DMS53 treated with DMSO at 0.1 percent for 48 hours (cell line): ENCODE results near the gene CTNNA1.
A peak's percentile ranks its signal among the peaks of the same experiment; 100 is the strongest.
"Not testable (repeated sequence)": the region's sequence is repeated elsewhere in the genome, so short reads cannot be mapped to it uniquely, and the experiment has no call there.

ENCODE experiments used
- DNase-seq: peaks from one replicate; lab custom pipeline; 2025; ENCODE audit not compliant: unreplicated experiment; lab: John Stamatoyannopoulos, UW

Gene CTNNA1

GRCh38 chr5:138752951-138753793 is at the start of gene CTNNA1:
CTNNA1 (plus strand) TSS chr5:138753425; CDS start chr5:138781925, 28,500 bp downstream.
- DNase-seq, result peak; percentile 86

GRCh38 chr5:138703777-138704176 is 49.4 kb upstream of the CTNNA1 start:
- not testable (repeated sequence) for DNase-seq

- no peak for DNase-seq
These were observed 48.2 kb upstream of the CTNNA1 start for GRCh38 chr5:138705007-138705406.

- DNase-seq, result no peak
These were observed 47.7 kb upstream of the CTNNA1 start for GRCh38 chr5:138705567-138705966.

- DNase-seq, result no peak
These were observed 46.4 kb upstream of the CTNNA1 start for GRCh38 chr5:138706655-138707480.

GRCh38 chr5:138708791-138709190 is 44.4 kb upstream of the CTNNA1 start:
- DNase-seq, result no peak

- no peak for DNase-seq
These were observed 44.0 kb upstream of the CTNNA1 start for GRCh38 chr5:138709202-138709601.

- DNase-seq, result no peak
These were observed 42.1 kb upstream of the CTNNA1 start for GRCh38 chr5:138711087-138711486.

GRCh38 chr5:138711811-138712210 is 41.4 kb upstream of the CTNNA1 start:
- no peak for DNase-seq

GRCh38 chr5:138712324-138712723 is 40.9 kb upstream of the CTNNA1 start:
- no peak for DNase-seq

GRCh38 chr5:138712791-138713190 is 40.4 kb upstream of the CTNNA1 start:
- no peak for DNase-seq

- DNase-seq, result no peak
These were observed 40.0 kb upstream of the CTNNA1 start for GRCh38 chr5:138713247-138713646.

- DNase-seq, result no peak
These were observed 38.5 kb upstream of the CTNNA1 start for GRCh38 chr5:138714694-138715093.

- DNase-seq, result not testable (repeated sequence)
These were observed 37.2 kb upstream of the CTNNA1 start for GRCh38 chr5:138715931-138716432.

- DNase-seq, result no peak
These were observed 36.7 kb upstream of the CTNNA1 start for GRCh38 chr5:138716456-138716924.

GRCh38 chr5:138717399-138717798 is 35.8 kb upstream of the CTNNA1 start:
- DNase-seq, result no peak

GRCh38 chr5:138719811-138720210 is 33.4 kb upstream of the CTNNA1 start:
- no peak for DNase-seq

- DNase-seq, result no peak
These were observed 32.4 kb upstream of the CTNNA1 start for GRCh38 chr5:138720840-138721239.

- DNase-seq, result no peak
These were observed 31.2 kb upstream of the CTNNA1 start for GRCh38 chr5:138721979-138722378.

GRCh38 chr5:138722544-138723177 is 30.6 kb upstream of the CTNNA1 start:
- peak; percentile 34 for DNase-seq

- DNase-seq, result no peak
These were observed 28.6 kb upstream of the CTNNA1 start for GRCh38 chr5:138724470-138725146.
